SK-N-SH (cell line): ENCODE data around the gene TIMM17B. TPM values are rescaled to one million over a fixed set of nuclear protein-coding genes. Genes with fewer than 3 reads are reported as not detected.

Experiments
- CTCF ChIA-PET: fragments of 300-600, 350-600 bp; formaldehyde crosslinking; extraction: SDS; loops from one replicate; lab custom pipeline; 2021; lab: Yijun Ruan, JAX
- POLR2A ChIA-PET: fragments of 350-600 bp; sonication (Branson Sonifier 250); formaldehyde crosslinking; extraction: SDS; loops from one replicate; lab custom pipeline; 2020; ENCODE audit warnings: antibody characterized with exemption, inconsistent platforms; lab: Yijun Ruan, JAX
- DNase-seq: peaks from one replicate; pipeline ENCODE4 v3.0.0; 2012
- H2AFZ ChIP-seq: fragments of 200-600 bp; sonication (generic); 2 replicates; pipeline ENCODE4 v1.8.1; 2016; ENCODE audit warnings: antibody characterized with exemption, mild to moderate bottlenecking, low read depth
- H3F3A ChIP-seq: fragments of 200-600 bp; sonication (generic); replicated peaks from 2 replicates; pipeline ENCODE3; 2016; ENCODE audit warnings: antibody characterized with exemption, mild to moderate bottlenecking; ENCODE audit not compliant: insufficient read depth
- H3K27ac ChIP-seq, 2 experiments: fragments of 200-500 bp in 1 of 2; fragments of 200-600 bp in 1 of 2; sonication (Bioruptor generic) in 1 of 2; sonication (generic), shearing (Covaris generic) in 1 of 2; 2 replicates each; pipeline versions ENCODE4 v1.5.1 to v1.6.1; 2014 to 2016; ENCODE audit warnings: low read depth in 2 of 2, inconsistent platforms in 1 of 2, low read length in 1 of 2, mild to moderate bottlenecking in 1 of 2, mixed read lengths in 1 of 2
- H3K27me3 ChIP-seq: fragments of 200-600 bp; sonication (generic), shearing (Covaris generic); 2 replicates; pipeline ENCODE4 v1.6.1; 2016; ENCODE audit warnings: mixed run types; ENCODE audit not compliant: insufficient read depth
- H3K36me3 ChIP-seq, 2 experiments: fragments of 200-500 bp in 1 of 2; fragments of 200-600 bp in 1 of 2; sonication (Bioruptor generic) in 1 of 2; sonication (generic) in 1 of 2; replicated peaks in 1 of 2; 2 replicates each; pipeline versions ENCODE3 to v1.5.1; 2014 to 2016; ENCODE audit warnings: low read length in 1 of 2, mild to moderate bottlenecking in 1 of 2; ENCODE audit not compliant: insufficient read depth in 2 of 2, control insufficient read depth in 1 of 2
- H3K4me1 ChIP-seq, 2 experiments: fragments of 200-500 bp in 1 of 2; fragments of 200-600 bp in 1 of 2; sonication (Bioruptor generic) in 1 of 2; sonication (generic), shearing (Covaris generic) in 1 of 2; 2 replicates each; pipeline versions ENCODE4 v1.5.1 to v1.6.1; 2014 to 2016; ENCODE audit warnings: low read depth in 1 of 2, low read length in 1 of 2, mixed run types in 1 of 2; ENCODE audit not compliant: insufficient read depth in 2 of 2, control insufficient read depth in 1 of 2
- H3K4me2 ChIP-seq: fragments of 200-600 bp; sonication (generic), shearing (Covaris generic); 2 replicates; pipeline ENCODE4 v1.6.1; 2017; ENCODE audit warnings: mixed run types
- H3K4me3 ChIP-seq, 2 experiments: fragments of 200-500 bp in 1 of 2; fragments of 200-600 bp in 1 of 2; sonication (Bioruptor generic) in 1 of 2; sonication (generic), shearing (Covaris generic) in 1 of 2; 2 replicates each; pipeline versions ENCODE4 v1.5.1 to v1.8.1; 2014 to 2016; ENCODE audit warnings: low read depth in 2 of 2, inconsistent platforms in 1 of 2, low read length in 1 of 2, mild to moderate bottlenecking in 1 of 2, mixed read lengths in 1 of 2, moderate library complexity in 1 of 2
- H3K79me2 ChIP-seq: fragments of 200-600 bp; sonication (generic); 2 replicates; pipeline ENCODE4 v1.8.1; 2017; ENCODE audit warnings: mild to moderate bottlenecking; ENCODE audit not compliant: insufficient read depth
- H3K9ac ChIP-seq: fragments of 200-600 bp; sonication (generic); 2 replicates; pipeline ENCODE4 v1.6.1; 2017; ENCODE audit warnings: mixed run types
- H3K9me2 ChIP-seq: fragments of 200-600 bp; sonication (generic); 2 replicates; pipeline ENCODE4 v1.6.1; 2017; ENCODE audit warnings: mixed run types
- H3K9me3 ChIP-seq: fragments of 200-600 bp; sonication (generic); 2 replicates; pipeline ENCODE4 v1.6.1; 2017; ENCODE audit warnings: mixed run types, mild to moderate bottlenecking, moderate library complexity
- H4K20me1 ChIP-seq: fragments of 200-600 bp; sonication (generic); 2 replicates; pipeline ENCODE4 v1.6.1; 2017; ENCODE audit warnings: mild to moderate bottlenecking, mixed run types; ENCODE audit not compliant: insufficient read depth
- CHD2 ChIP-seq: fragments of 150-350 bp; IDR thresholded peaks from 2 replicates; pipeline ENCODE4 v1.6.1; 2018; ENCODE audit warnings: low read length; ENCODE audit not compliant: partially characterized antibody
- GABPA ChIP-seq: IDR thresholded peaks from 2 replicates; pipeline ENCODE4 v1.4.0; 2012; ENCODE audit warnings: low read depth, mild to moderate bottlenecking
- MEF2A ChIP-seq: IDR thresholded peaks from 2 replicates; pipeline ENCODE4 v1.4.0; 2012; ENCODE audit warnings: low read depth, borderline replicate concordance
- POLR2AphosphoS5 ChIP-seq: IDR thresholded peaks from 2 replicates; pipeline ENCODE4 v1.6.1; 2012; ENCODE audit warnings: low read depth, low read length
- RXRA ChIP-seq: IDR thresholded peaks from 2 replicates; pipeline ENCODE4 v1.4.0; 2012; ENCODE audit warnings: low read depth, mild to moderate bottlenecking, borderline replicate concordance
- SMC3 ChIP-seq: IDR thresholded peaks from 2 replicates; pipeline ENCODE4 v1.6.1; 2012; ENCODE audit warnings: low read depth, low read length, improper control_type of control experiment
- TAF1 ChIP-seq: IDR thresholded peaks from 2 replicates; pipeline ENCODE4 v1.6.1; 2012; ENCODE audit warnings: low read depth, mild to moderate bottlenecking, low read length, moderate library complexity, borderline replicate concordance
- TCF12 ChIP-seq: IDR thresholded peaks from 2 replicates; pipeline ENCODE4 v1.4.0; 2012
- TEAD4 ChIP-seq: IDR thresholded peaks from 2 replicates; pipeline ENCODE4 v1.4.0; 2012; ENCODE audit warnings: mild to moderate bottlenecking, borderline replicate concordance; ENCODE audit not compliant: insufficient read depth
- YY1 ChIP-seq: IDR thresholded peaks from 2 replicates; pipeline ENCODE4 v1.4.0; 2012; ENCODE audit warnings: low read depth, mild to moderate bottlenecking
- WGBS: methylation state at CpG from one replicate; pipeline ENCODE4 v1.1.6; 2017; ENCODE audit warnings: low lambda C conversion rate; 5-methylcytosine and 5-hydroxymethylcytosine counted together
- polyA plus RNA-seq, 3 experiments: library from polyadenylated mRNA; depleted of rRNA; stranded (reverse); fragments of >200 nt; gene quantifications; 2 replicates each; pipeline ENCODE4 v1.2.3, GENCODE V29; 2012
- TF ChIP-seq, protein P1 (sequence below): IDR thresholded peaks from 2 replicates; pipeline ENCODE4 v1.4.0; 2012; ENCODE audit warnings: low read depth, borderline replicate concordance
- TF ChIP-seq, protein P2 (sequence below): IDR thresholded peaks from 2 replicates; pipeline ENCODE4; 2012
- TF ChIP-seq, protein P3 (sequence below): fragments of 150-350 bp; IDR thresholded peaks from 2 replicates; pipeline ENCODE4 v1.6.1; 2017; ENCODE audit warnings: antibody characterized with exemption, low read length, low read depth, borderline replicate concordance
- TF ChIP-seq, protein P4 (sequence below): IDR thresholded peaks from 2 replicates; pipeline ENCODE4 v1.4.0; 2012; ENCODE audit warnings: low read depth
- TF ChIP-seq, protein P5 (sequence below): fragments of 150-350 bp; IDR thresholded peaks from 2 replicates; pipeline ENCODE4 v1.6.1; 2016; ENCODE audit warnings: mild to moderate bottlenecking, low read depth, low read length

Gene TIMM17B
- polyA plus RNA-seq, 1 of the 3 experiments (the other 2 are of a cell fraction) = 87.0 TPM

DNA sequence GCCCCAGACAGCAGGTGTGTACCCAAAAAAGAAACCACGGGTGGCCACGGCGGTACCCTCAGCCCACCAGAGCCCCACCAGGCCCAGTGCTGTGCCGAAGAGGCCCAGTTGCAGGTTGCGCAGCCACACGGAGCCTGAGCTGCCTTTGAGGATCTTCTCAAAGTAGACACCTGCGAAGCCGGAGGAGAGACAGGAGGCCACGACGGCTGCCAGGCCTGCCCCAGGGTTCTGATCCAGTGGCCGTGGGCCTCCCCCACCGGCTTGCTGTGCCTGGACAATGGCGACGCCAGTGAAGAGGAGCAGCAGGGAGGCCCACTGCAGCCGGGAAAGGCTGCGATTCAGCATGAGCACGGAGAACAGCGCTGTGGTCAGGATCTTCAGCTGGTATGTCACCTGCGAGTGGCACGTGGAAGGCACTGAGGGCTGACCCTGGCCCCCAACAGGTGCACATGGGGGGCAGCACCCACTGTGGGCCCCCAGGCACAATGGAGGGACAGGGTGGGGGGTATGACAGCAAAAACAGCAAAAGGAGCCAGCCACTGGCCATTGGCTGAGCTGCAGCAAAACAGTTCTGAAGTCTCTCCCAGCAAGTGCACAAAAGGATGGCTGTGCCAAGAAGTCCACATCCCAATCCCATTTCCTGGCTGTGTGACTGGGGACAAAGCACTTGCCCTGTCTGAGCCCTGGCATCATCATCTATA lies 7.7 kb upstream of the TIMM17B start:
- H3K79me2 ChIP-seq = peaks cover 26% of the 10 kb centered on the region
- no peak overlapping the region for H3K4me3 ChIP-seq
- no peak overlapping the region for H3K4me2 ChIP-seq
- H3F3A ChIP-seq = peaks cover 3% of the 10 kb centered on the region
- no peaks in the 10 kb centered on the region for H3K9me2 ChIP-seq
- ChIA-PET POLR2A (no interaction called here), CTCF (no interaction called here)
- WGBS = 98% methylated on average over 8 of the region's 20 CpGs
- no peak overlapping the region for H3K27ac ChIP-seq
- TF ChIP-seq RXRA (no peak), TEAD4 (no peak), POLR2AphosphoS5 (no peak), TAF1 (no peak), GABPA (no peak), SMC3 (no peak), MEF2A (no peak)
- TF ChIP-seq, protein P1, sequence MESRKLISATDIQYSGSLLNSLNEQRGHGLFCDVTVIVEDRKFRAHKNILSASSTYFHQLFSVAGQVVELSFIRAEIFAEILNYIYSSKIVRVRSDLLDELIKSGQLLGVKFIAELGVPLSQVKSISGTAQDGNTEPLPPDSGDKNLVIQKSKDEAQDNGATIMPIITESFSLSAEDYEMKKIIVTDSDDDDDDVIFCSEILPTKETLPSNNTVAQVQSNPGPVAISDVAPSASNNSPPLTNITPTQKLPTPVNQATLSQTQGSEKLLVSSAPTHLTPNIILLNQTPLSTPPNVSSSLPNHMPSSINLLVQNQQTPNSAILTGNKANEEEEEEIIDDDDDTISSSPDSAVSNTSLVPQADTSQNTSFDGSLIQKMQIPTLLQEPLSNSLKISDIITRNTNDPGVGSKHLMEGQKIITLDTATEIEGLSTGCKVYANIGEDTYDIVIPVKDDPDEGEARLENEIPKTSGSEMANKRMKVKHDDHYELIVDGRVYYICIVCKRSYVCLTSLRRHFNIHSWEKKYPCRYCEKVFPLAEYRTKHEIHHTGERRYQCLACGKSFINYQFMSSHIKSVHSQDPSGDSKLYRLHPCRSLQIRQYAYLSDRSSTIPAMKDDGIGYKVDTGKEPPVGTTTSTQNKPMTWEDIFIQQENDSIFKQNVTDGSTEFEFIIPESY = no peak
- TF ChIP-seq, protein P2, sequence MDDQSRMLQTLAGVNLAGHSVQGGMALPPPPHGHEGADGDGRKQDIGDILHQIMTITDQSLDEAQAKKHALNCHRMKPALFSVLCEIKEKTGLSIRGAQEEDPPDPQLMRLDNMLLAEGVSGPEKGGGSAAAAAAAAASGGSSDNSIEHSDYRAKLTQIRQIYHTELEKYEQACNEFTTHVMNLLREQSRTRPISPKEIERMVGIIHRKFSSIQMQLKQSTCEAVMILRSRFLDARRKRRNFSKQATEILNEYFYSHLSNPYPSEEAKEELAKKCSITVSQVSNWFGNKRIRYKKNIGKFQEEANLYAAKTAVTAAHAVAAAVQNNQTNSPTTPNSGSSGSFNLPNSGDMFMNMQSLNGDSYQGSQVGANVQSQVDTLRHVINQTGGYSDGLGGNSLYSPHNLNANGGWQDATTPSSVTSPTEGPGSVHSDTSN = no peak
- TF ChIP-seq, protein P3, sequence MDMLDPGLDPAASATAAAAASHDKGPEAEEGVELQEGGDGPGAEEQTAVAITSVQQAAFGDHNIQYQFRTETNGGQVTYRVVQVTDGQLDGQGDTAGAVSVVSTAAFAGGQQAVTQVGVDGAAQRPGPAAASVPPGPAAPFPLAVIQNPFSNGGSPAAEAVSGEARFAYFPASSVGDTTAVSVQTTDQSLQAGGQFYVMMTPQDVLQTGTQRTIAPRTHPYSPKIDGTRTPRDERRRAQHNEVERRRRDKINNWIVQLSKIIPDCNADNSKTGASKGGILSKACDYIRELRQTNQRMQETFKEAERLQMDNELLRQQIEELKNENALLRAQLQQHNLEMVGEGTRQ = no peak
- TF ChIP-seq, protein P4, sequence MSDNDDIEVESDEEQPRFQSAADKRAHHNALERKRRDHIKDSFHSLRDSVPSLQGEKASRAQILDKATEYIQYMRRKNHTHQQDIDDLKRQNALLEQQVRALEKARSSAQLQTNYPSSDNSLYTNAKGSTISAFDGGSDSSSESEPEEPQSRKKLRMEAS = no peak
- H3K36me3 ChIP-seq = peaks cover 8 to 51% of the 10 kb centered on the region in 2 experiments
- 0 out of 2 replicates have a peak, but pooled peaks cover 13% of the 10 kb centered on the region for H4K20me1 ChIP-seq
- DNase-seq = no peak
- H3K9ac ChIP-seq = no peak overlapping the region
- no peak overlapping the region for H2AFZ ChIP-seq
- no peaks in the 10 kb centered on the region for H3K9me3 ChIP-seq
- H3K4me1 ChIP-seq = peaks cover 0 to 7% of the 10 kb centered on the region in 2 experiments; a peak in 1 of 4 replicates
- no peaks in the 10 kb centered on the region for H3K27me3 ChIP-seq

DNA sequence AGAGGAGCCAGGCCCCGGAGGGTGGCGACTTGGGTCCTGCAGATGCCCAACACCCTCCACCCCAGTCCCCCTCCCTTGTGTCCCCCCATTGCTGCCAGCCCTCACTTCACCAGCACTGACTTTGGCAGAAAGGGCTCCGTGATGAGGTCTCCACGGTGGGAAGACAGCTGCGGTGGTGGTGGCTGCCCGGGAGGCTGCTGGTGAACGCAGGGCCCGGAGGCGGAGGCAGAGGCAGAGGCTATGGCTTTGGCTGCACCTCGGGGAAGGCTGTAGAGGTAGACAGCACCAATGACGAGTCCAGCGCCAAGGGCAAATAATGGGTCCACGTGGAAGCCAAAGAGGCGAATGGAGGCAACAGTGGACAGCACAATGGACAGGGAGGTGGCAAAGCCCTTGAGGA lies 7.1 kb upstream of the TIMM17B start:
- Histone ChIP-seq H3F3A (peaks cover 3% of the 10 kb centered on the region), H4K20me1 (0 out of 2 replicates have a peak, but pooled peaks cover 7% of the 10 kb centered on the region), H3K9me3 (no peaks in the 10 kb centered on the region), H3K9ac (no peak overlapping the region), H3K27ac (no peak overlapping the region), H3K4me2 (no peak overlapping the region), H3K9me2 (no peaks in the 10 kb centered on the region), H3K4me3 (no peak overlapping the region), H3K36me3 (peaks cover 8 to 49% of the 10 kb centered on the region in 2 experiments), H3K79me2 (peaks cover 24% of the 10 kb centered on the region), H3K4me1 (peaks cover 0 to under 1% of the 10 kb centered on the region in 2 experiments; a peak in 1 of 4 replicates), H3K27me3 (no peaks in the 10 kb centered on the region), H2AFZ (no peak overlapping the region)
- POLR2A ChIA-PET = no interaction called here
- DNase-seq = no peak
- CTCF ChIA-PET = interaction anchor here (2.9 kb wide), 1 partner anchor 11 kb away, joined by 12 read pairs; no protein-coding TSS in a partner anchor
- 97% methylated on average over 12 of the region's 14 CpGs for WGBS
- TF ChIP-seq, protein P5, sequence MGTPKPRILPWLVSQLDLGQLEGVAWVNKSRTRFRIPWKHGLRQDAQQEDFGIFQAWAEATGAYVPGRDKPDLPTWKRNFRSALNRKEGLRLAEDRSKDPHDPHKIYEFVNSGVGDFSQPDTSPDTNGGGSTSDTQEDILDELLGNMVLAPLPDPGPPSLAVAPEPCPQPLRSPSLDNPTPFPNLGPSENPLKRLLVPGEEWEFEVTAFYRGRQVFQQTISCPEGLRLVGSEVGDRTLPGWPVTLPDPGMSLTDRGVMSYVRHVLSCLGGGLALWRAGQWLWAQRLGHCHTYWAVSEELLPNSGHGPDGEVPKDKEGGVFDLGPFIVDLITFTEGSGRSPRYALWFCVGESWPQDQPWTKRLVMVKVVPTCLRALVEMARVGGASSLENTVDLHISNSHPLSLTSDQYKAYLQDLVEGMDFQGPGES = no peak
- TF ChIP-seq CHD2 (no peak), TAF1 (no peak), TCF12 (no peak), POLR2AphosphoS5 (no peak), YY1 (no peak), RXRA (no peak)
- TF ChIP-seq, protein P1 = no peak
